Liver (tissue), 9 donors: ENCODE data around the gene KCNK3. TPM values are rescaled to one million over a fixed set of nuclear protein-coding genes. Genes with fewer than 3 reads are reported as not detected.
"Not testable (repeated sequence)": the region's sequence is repeated elsewhere in the genome, so short reads cannot be mapped to it uniquely, and the experiment has no call there.

Source experiments
- DNase-seq: peaks from one replicate; pipeline ENCODE4 v3.0.0-alpha.2; 2017; ENCODE audit warnings: low spot score
- H3K27ac ChIP-seq, 2 donors: one replicate each; pipeline ENCODE4 v1.7.0; 2013; ENCODE audit warnings: inconsistent platforms in 2 of 2, low read length in 2 of 2, control low read depth in 1 of 2, low read depth in 1 of 2, mild to moderate bottlenecking in 1 of 2
- H3K27me3 ChIP-seq, 4 donors: one replicate each; pipeline versions ENCODE4 v1.6.1 to v1.7.0; 2013; ENCODE audit warnings: low read length in 3 of 4, inconsistent platforms in 1 of 4, mild to moderate bottlenecking in 1 of 4, moderate library complexity in 1 of 4; ENCODE audit not compliant: control insufficient read depth in 4 of 4, insufficient read depth in 4 of 4
- H3K36me3 ChIP-seq, 4 donors: one replicate each; pipeline versions ENCODE4 v1.6.1 to v1.7.0; 2013; ENCODE audit warnings: low read length in 3 of 4, mild to moderate bottlenecking in 3 of 4, low read depth in 1 of 4, moderate library complexity in 1 of 4; ENCODE audit not compliant: control insufficient read depth in 4 of 4, insufficient read depth in 3 of 4
- H3K4me1 ChIP-seq, 4 donors: one replicate each; pipeline versions ENCODE4 v1.6.1 to v1.7.0; 2013; ENCODE audit warnings: low read length in 3 of 4, mild to moderate bottlenecking in 3 of 4, moderate library complexity in 1 of 4; ENCODE audit not compliant: control insufficient read depth in 4 of 4, insufficient read depth in 4 of 4
- H3K4me3 ChIP-seq, 3 donors: one replicate each; pipeline versions ENCODE4 v1.6.1 to v1.7.0; 2013; ENCODE audit warnings: low read length in 3 of 3, control low read depth in 1 of 3, low read depth in 1 of 3, mild to moderate bottlenecking in 1 of 3
- H3K9ac ChIP-seq, 2 donors: one replicate each; pipeline ENCODE4 v1.7.0; 2013; ENCODE audit warnings: low read length in 2 of 2, mild to moderate bottlenecking in 2 of 2, moderate library complexity in 2 of 2, control low read depth in 1 of 2, low read depth in 1 of 2
- H3K9me3 ChIP-seq, 4 donors: one replicate each; pipeline versions ENCODE4 v1.6.1 to v1.7.0; 2013; ENCODE audit warnings: low read length in 3 of 4; ENCODE audit not compliant: control insufficient read depth in 4 of 4
- GABPA ChIP-seq, 2 donors: IDR thresholded peaks in 1 of 2; conservative IDR thresholded peaks in 1 of 2; 2 replicates each; pipeline ENCODE4 v1.6.1; 2016; ENCODE audit warnings: antibody characterized with exemption in 2 of 2, mild to moderate bottlenecking in 1 of 2, moderate library complexity in 1 of 2
- HNF4A ChIP-seq, 2 donors: conservative IDR thresholded peaks; 2 replicates each; pipeline ENCODE4 v1.6.1; 2016; ENCODE audit warnings: antibody characterized with exemption in 2 of 2, mild to moderate bottlenecking in 2 of 2
- NR2F2 ChIP-seq: IDR thresholded peaks from 2 replicates; pipeline ENCODE4 v1.6.1; 2016; ENCODE audit warnings: antibody characterized with exemption
- RAD21 ChIP-seq, 2 donors: IDR thresholded peaks; 2 replicates each; pipeline ENCODE4 v1.6.1; 2016; ENCODE audit warnings: antibody characterized with exemption in 2 of 2, mild to moderate bottlenecking in 2 of 2
- RXRA ChIP-seq, 2 donors: IDR thresholded peaks; 2 replicates each; pipeline ENCODE4 v1.6.1; 2017 to 2018; ENCODE audit warnings: antibody characterized with exemption in 2 of 2, mild to moderate bottlenecking in 1 of 2
- SP1 ChIP-seq: IDR thresholded peaks from 2 replicates; pipeline ENCODE4 v1.6.1; 2018; ENCODE audit warnings: antibody characterized with exemption, mild to moderate bottlenecking
- WGBS: extraction: QIAGEN DNeasy Blood & Tissue Kit; methylation state at CpG from one replicate; pipeline ENCODE4 v1.1.7; 2013; 5-methylcytosine and 5-hydroxymethylcytosine counted together
- polyA plus RNA-seq, 2 donors: library from polyadenylated mRNA; stranded (reverse) in 1 of 2; unstranded in 1 of 2; fragments of 200-250 nt in 1 of 2; fragments of >200 nt in 1 of 2; fragmentation: Nextera tagmentation in 1 of 2; extraction: Ambion mirVana in 1 of 2; gene quantifications; one replicate each; pipeline versions ENCODE4 v1.2.1 to v1.2.3, GENCODE V29; 2013 to 2015
- total RNA-seq, 2 donors: library from RNA; depleted of rRNA; stranded (reverse); fragments of >200 nt; gene quantifications; one replicate each; pipeline ENCODE4 v1.2.3, GENCODE V29; 2014
- TF ChIP-seq, protein P1 (sequence below): IDR thresholded peaks from 2 replicates; pipeline ENCODE4 v1.6.1; 2016; ENCODE audit warnings: antibody characterized with exemption
- TF ChIP-seq, protein P2 (sequence below): IDR thresholded peaks from 2 replicates; pipeline ENCODE4 v1.6.1; 2016; ENCODE audit warnings: antibody characterized with exemption, mild to moderate bottlenecking
- TF ChIP-seq, protein P3 (sequence below): fragments of 150-350 bp; IDR thresholded peaks from 2 replicates; pipeline ENCODE4 v1.5.1; 2017; ENCODE audit warnings: improper control_type of control experiment, low read depth, low read length; ENCODE audit not compliant: missing input control
- donor health status: healthy.
- donor health status: healthy.
- donor health status: healthy.
- donor health status: healthy.
- donor health status: healthy.

KCNK3 gene
- total and polyA plus RNA-seq, 4 donors: 0.78 to 6.6 (median 2.6) TPM; not detected in 1

DNA sequence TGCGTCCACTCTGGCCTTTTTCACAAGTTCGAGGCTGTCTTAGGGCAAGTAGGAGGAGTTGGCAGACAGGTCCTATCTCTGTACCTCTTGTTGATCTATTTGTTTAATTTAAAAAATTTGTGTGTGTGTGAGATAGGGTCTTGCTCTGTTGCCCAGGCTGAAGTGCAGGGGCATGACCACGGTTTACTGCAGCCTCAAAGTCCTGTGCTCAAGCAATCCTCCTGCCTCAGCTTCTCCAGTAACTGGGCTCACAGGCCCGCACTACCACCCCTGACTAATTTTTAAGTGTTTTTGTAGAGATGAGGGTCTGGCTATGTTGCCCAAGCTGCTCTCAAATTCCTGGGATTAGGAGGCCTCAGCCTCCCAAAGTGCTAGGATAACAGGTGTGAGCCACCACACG, 67.3 kb downstream of the KCNK3 start:
- Histone ChIP-seq H3K9ac (no peak overlapping the region), H3K9me3 (no peaks in the 10 kb centered on the region), H3K27ac (no peak overlapping the region), H3K4me3 (no peak overlapping the region), H3K4me1 (peaks cover under 1 to 13% (median 3%) of the 10 kb centered on the region in 4 donors), H3K27me3 (no peaks in the 10 kb centered on the region), H3K36me3 (no peaks in the 10 kb centered on the region)
- no peak for TF ChIP-seq NR2F2
- no peak for TF ChIP-seq RAD21 (IDR thresholded peaks at IDR 0.05)
- TF ChIP-seq, protein P1, sequence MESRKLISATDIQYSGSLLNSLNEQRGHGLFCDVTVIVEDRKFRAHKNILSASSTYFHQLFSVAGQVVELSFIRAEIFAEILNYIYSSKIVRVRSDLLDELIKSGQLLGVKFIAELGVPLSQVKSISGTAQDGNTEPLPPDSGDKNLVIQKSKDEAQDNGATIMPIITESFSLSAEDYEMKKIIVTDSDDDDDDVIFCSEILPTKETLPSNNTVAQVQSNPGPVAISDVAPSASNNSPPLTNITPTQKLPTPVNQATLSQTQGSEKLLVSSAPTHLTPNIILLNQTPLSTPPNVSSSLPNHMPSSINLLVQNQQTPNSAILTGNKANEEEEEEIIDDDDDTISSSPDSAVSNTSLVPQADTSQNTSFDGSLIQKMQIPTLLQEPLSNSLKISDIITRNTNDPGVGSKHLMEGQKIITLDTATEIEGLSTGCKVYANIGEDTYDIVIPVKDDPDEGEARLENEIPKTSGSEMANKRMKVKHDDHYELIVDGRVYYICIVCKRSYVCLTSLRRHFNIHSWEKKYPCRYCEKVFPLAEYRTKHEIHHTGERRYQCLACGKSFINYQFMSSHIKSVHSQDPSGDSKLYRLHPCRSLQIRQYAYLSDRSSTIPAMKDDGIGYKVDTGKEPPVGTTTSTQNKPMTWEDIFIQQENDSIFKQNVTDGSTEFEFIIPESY: no peak
- no peak for TF ChIP-seq SP1
- TF ChIP-seq, protein P2, sequence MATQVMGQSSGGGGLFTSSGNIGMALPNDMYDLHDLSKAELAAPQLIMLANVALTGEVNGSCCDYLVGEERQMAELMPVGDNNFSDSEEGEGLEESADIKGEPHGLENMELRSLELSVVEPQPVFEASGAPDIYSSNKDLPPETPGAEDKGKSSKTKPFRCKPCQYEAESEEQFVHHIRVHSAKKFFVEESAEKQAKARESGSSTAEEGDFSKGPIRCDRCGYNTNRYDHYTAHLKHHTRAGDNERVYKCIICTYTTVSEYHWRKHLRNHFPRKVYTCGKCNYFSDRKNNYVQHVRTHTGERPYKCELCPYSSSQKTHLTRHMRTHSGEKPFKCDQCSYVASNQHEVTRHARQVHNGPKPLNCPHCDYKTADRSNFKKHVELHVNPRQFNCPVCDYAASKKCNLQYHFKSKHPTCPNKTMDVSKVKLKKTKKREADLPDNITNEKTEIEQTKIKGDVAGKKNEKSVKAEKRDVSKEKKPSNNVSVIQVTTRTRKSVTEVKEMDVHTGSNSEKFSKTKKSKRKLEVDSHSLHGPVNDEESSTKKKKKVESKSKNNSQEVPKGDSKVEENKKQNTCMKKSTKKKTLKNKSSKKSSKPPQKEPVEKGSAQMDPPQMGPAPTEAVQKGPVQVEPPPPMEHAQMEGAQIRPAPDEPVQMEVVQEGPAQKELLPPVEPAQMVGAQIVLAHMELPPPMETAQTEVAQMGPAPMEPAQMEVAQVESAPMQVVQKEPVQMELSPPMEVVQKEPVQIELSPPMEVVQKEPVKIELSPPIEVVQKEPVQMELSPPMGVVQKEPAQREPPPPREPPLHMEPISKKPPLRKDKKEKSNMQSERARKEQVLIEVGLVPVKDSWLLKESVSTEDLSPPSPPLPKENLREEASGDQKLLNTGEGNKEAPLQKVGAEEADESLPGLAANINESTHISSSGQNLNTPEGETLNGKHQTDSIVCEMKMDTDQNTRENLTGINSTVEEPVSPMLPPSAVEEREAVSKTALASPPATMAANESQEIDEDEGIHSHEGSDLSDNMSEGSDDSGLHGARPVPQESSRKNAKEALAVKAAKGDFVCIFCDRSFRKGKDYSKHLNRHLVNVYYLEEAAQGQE: no peak
- TF ChIP-seq GABPA (IDR thresholded peaks at IDR 0.05 in 1 of 2, conservative IDR thresholded peaks at IDR 0.05 in 1 of 2): no peak
- TF ChIP-seq, protein P3, sequence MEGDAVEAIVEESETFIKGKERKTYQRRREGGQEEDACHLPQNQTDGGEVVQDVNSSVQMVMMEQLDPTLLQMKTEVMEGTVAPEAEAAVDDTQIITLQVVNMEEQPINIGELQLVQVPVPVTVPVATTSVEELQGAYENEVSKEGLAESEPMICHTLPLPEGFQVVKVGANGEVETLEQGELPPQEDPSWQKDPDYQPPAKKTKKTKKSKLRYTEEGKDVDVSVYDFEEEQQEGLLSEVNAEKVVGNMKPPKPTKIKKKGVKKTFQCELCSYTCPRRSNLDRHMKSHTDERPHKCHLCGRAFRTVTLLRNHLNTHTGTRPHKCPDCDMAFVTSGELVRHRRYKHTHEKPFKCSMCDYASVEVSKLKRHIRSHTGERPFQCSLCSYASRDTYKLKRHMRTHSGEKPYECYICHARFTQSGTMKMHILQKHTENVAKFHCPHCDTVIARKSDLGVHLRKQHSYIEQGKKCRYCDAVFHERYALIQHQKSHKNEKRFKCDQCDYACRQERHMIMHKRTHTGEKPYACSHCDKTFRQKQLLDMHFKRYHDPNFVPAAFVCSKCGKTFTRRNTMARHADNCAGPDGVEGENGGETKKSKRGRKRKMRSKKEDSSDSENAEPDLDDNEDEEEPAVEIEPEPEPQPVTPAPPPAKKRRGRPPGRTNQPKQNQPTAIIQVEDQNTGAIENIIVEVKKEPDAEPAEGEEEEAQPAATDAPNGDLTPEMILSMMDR: no peak
- no peak for TF ChIP-seq HNF4A (conservative IDR thresholded peaks at IDR 0.05)
- TF ChIP-seq RXRA (IDR thresholded peaks at IDR 0.05): no peak
- no peak for DNase-seq
- 94% methylated on average over 5 of the region's 5 CpGs for WGBS

DNA sequence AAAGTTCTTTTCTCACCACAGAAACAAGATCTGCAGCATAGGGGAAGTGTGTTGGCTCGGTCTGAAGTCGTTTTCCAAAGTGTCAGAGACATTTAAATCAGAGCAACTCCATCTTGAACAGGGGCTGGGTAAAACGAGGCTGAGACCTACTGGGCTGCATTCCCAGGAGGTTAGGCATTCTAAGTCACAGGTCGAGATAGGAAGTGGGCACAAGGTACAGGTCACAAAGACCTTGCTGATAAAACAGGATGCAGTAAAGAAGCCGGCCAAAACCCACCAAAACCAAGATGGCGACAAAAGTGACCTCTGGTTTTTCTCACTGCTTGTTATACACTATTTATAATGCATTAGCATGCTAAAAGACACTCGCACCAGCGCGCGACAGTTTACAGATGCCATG, 68.5 kb downstream of the KCNK3 start:
- H3K27ac ChIP-seq, H3K4me3 ChIP-seq, H3K9ac ChIP-seq, H3K36me3 ChIP-seq, H3K27me3 ChIP-seq, DNase-seq, H3K9me3 ChIP-seq: not testable (repeated sequence)
- peaks cover 6 to 20% (median 11%) of the 10 kb centered on the region in 4 donors for H3K4me1 ChIP-seq
- 84% methylated on average over 10 of the region's 10 CpGs for WGBS

DNA sequence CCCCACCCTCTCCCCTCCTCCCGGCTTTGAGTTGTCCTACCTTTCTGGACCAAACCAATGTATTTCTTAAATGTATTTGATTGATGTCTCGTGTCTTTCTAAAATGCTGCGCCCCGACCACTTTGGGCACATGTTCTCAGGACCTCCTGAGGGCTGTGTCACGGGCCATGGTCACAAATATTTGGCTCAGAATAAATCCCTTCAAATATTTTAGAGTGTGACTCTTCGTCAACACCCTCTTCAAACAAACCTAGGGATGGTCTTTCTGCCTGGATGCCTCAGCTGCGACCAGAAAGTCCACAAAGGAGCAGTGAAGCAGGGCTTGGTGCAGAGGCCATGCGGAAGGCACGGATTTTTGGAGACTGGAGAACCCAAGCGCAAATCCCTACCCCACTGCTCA, 70.5 kb downstream of the KCNK3 start:
- no peak for DNase-seq
- Histone ChIP-seq H3K9ac (no peak overlapping the region), H3K4me3 (no peak overlapping the region), H3K9me3 (no peaks in the 10 kb centered on the region), H3K4me1 (peaks cover 9 to 21% (median 18%) of the 10 kb centered on the region in 4 donors), H3K27me3 (no peaks in the 10 kb centered on the region), H3K27ac (no peak overlapping the region), H3K36me3 (no peaks in the 10 kb centered on the region)
- TF ChIP-seq, protein P2: no peak
- no peak for TF ChIP-seq SP1
- 94% methylated on average over 10 of the region's 10 CpGs for WGBS
